HepG2 (cell line): ENCODE data around the gene RNF149. TPM values are rescaled to one million over a fixed set of nuclear protein-coding genes. Genes with fewer than 3 reads are reported as not detected.

ENCODE experiments used
- ATAC-seq: fragments of 200-7000 bp; cut with Tn5 transposase; 3 replicates; pipeline ENCODE4 v1.9.1; 2020; ENCODE audit warnings: mild to moderate bottlenecking, moderate library complexity
- BruUV-seq: library from RNA; stranded (reverse); fragments of 400-500 nt; replicated peaks from 2 replicates; lab custom pipeline; 2021; lab: Mats Ljungman, UMichigan
- CTCF ChIA-PET: fragments of 300-600 bp; formaldehyde crosslinking; extraction: SDS; loops from one replicate; lab custom pipeline; 2021; ENCODE audit warnings: low total read pairs, inconsistent platforms, low intra/inter-chr PET ratio; lab: Yijun Ruan, JAX
- POLR2A ChIA-PET: fragments of 350-600 bp; sonication (Branson Sonifier 250); formaldehyde crosslinking; loops from one replicate; lab custom pipeline; 2020; ENCODE audit warnings: antibody characterized with exemption, inconsistent platforms; lab: Yijun Ruan, JAX
- DNase-seq: peaks from one replicate; pipeline ENCODE4 v3.0.0-alpha.2; 2015; ENCODE audit warnings: low spot score
- FAIRE-seq: peaks from 3 replicates; lab custom pipeline; 2011; peaks lifted over from hg19 to GRCh38; lab: Jason Lieb, UNC
- H2AFZ ChIP-seq: one replicate; pipeline ENCODE4 v1.6.1; 2011; ENCODE audit warnings: low read length, inconsistent platforms
- H3K27ac ChIP-seq: fragments of 300-600 bp; 3 replicates; pipeline ENCODE4 v1.8.0; 2011; ENCODE audit warnings: mixed run types, mild to moderate bottlenecking, mixed read lengths, low read length, inconsistent platforms; ENCODE audit not compliant: insufficient read depth; ENCODE audit errors: extremely low read length
- H3K27me3 ChIP-seq, 2 experiments: fragments of 200-600 bp in 1 of 2; 2 replicates in 1 of 2; 3 replicates in 1 of 2; pipeline versions ENCODE4 v1.6.0 to v1.8.0; 2011; ENCODE audit warnings: low read length in 2 of 2, mild to moderate bottlenecking in 2 of 2, moderate library complexity in 2 of 2, inconsistent platforms in 1 of 2; ENCODE audit not compliant: insufficient read depth in 2 of 2, control insufficient read depth in 1 of 2
- H3K36me3 ChIP-seq, 2 experiments: fragments of 200-600 bp in 1 of 2; replicated peaks in 1 of 2; 2 replicates in 1 of 2; 3 replicates in 1 of 2; pipeline versions ENCODE4 v1.5.1 to v1.8.0; 2011; ENCODE audit warnings: low read length in 2 of 2, inconsistent platforms in 1 of 2; ENCODE audit not compliant: insufficient read depth in 2 of 2, control insufficient read depth in 1 of 2
- H3K4me1 ChIP-seq: 2 replicates; pipeline ENCODE4 v1.5.1; 2012; ENCODE audit warnings: low read length, inconsistent platforms; ENCODE audit not compliant: insufficient read depth
- H3K4me2 ChIP-seq: 2 replicates; pipeline ENCODE4 v1.6.0; 2011; ENCODE audit warnings: low read depth, low read length, inconsistent platforms
- H3K4me3 ChIP-seq, 3 experiments: fragments of 200-600 bp in 1 of 3; sonication (generic), shearing (Covaris generic) in 1 of 3; replicated peaks in 1 of 3; 2 replicates each; pipeline ENCODE4 v1.5.1; 2011 to 2016; ENCODE audit warnings: low read length in 3 of 3, inconsistent platforms in 2 of 3, low read depth in 2 of 3, mild to moderate bottlenecking in 2 of 3, control low read depth in 1 of 3, mixed read lengths in 1 of 3; ENCODE audit not compliant: insufficient read depth in 1 of 3
- H3K79me2 ChIP-seq: one replicate; pipeline ENCODE4 v1.6.1; 2011; ENCODE audit warnings: low read length, inconsistent platforms; ENCODE audit not compliant: insufficient read depth
- H3K9ac ChIP-seq: 2 replicates; pipeline ENCODE4 v1.6.0; 2011; ENCODE audit warnings: mild to moderate bottlenecking, low read depth, low read length, inconsistent platforms; ENCODE audit not compliant: insufficient read depth
- H3K9me3 ChIP-seq: 2 replicates; pipeline ENCODE4 v1.5.1; 2012; ENCODE audit warnings: mild to moderate bottlenecking, low read length
- H4K20me1 ChIP-seq: 2 replicates; pipeline ENCODE4 v1.6.0; 2011; ENCODE audit warnings: inconsistent platforms, mild to moderate bottlenecking, low read length, moderate library complexity; ENCODE audit not compliant: insufficient read depth
- E2F5 ChIP-seq: sonication (generic); formaldehyde crosslinking; conservative IDR thresholded peaks from 2 replicates; pipeline ENCODE4 v1.4.0; 2020; ENCODE audit warnings: missing genetic modification reagents
- PCBP1 ChIP-seq: fragments of 200-400 bp; formaldehyde crosslinking; IDR thresholded peaks from 2 replicates; pipeline ENCODE4 v1.6.1; 2017; ENCODE audit warnings: mild to moderate bottlenecking, low read depth, low read length, borderline replicate concordance
- SRY ChIP-seq: sonication (generic); formaldehyde crosslinking; IDR thresholded peaks from 2 replicates; pipeline ENCODE4 v1.8.0; 2022; ENCODE audit warnings: mild to moderate bottlenecking, missing genetic modification reagents
- ZNF121 ChIP-seq: sonication (generic); formaldehyde crosslinking; IDR thresholded peaks from 2 replicates; pipeline ENCODE4 v1.5.0; 2020; ENCODE audit warnings: mild to moderate bottlenecking, missing genetic modification reagents
- ZNF564 ChIP-seq: sonication (generic); formaldehyde crosslinking; IDR thresholded peaks from 2 replicates; pipeline ENCODE4 v1.8.1; 2023; ENCODE audit warnings: mild to moderate bottlenecking, missing genetic modification reagents
- ZNF687 ChIP-seq: sonication (generic); formaldehyde crosslinking; IDR thresholded peaks from 2 replicates; pipeline ENCODE4 v1.5.1; 2020; ENCODE audit warnings: mild to moderate bottlenecking, missing genetic modification reagents, moderate library complexity
- WGBS: methylation state at CpG from one replicate; pipeline ENCODE4 v1.1.6; 2017; ENCODE audit warnings: low lambda C conversion rate; 5-methylcytosine and 5-hydroxymethylcytosine counted together
- in situ Hi-C: cut with HindIII; loops from 2 replicates; pipeline ENCODE4 v1.10.0; 2017; ENCODE audit warnings: low pct_unique_long_range_greater_than_20kb; ENCODE audit not compliant: extremely low pct_ligation_motif_present
- intact Hi-C: fragments of 100-400 bp; cut with micrococcal nuclease; formaldehyde crosslinking; loops from one replicate; pipeline ENCODE4 v1.10.0; 2022; ENCODE audit not compliant: unreplicated experiment
- polyA plus RNA-seq, 8 experiments: library from polyadenylated mRNA; depleted of rRNA in 3 of 8; stranded (reverse) in 7 of 8; unstranded in 1 of 8; fragments of >200 nt; fragmentation: Illumina TruSeq in 4 of 8; extraction: Trizol in 4 of 8; gene quantifications; 2 replicates each; pipeline versions ENCODE4 v1.2.1 to v1.2.3, GENCODE V29; 2011 to 2016; ENCODE audit warnings: low read depth in 4 of 8, missing spikeins in 1 of 8, mixed read lengths in 1 of 8; ENCODE audit not compliant: insufficient read depth in 1 of 8
- total RNA-seq, 5 experiments: library from RNA; depleted of rRNA; stranded (reverse); fragments of >200 nt; fragmentation: Illumina TruSeq; extraction: Trizol; gene quantifications; 2 replicates each; pipeline ENCODE4 v1.2.3, GENCODE V29; 2016; ENCODE audit warnings: low read depth in 1 of 5
- TF ChIP-seq, protein P1 (sequence below): sonication (generic); formaldehyde crosslinking; IDR thresholded peaks from 2 replicates; pipeline ENCODE4 v1.4.0; 2020; ENCODE audit warnings: missing genetic modification reagents

The RNF149 gene
- total and polyA plus RNA-seq, 2 of the 13 experiments (the other 11 are each of a cell fraction or from before 2014, with no cell fraction given) = 87.6 to 109 TPM

- DNase-seq (no peak), ATAC-seq (no peak)
- no peak overlapping the region for H3K4me2 ChIP-seq
- H3K27me3 ChIP-seq = no peaks in the 10 kb centered on the region
- no peak for TF ChIP-seq PCBP1
- no peak for TF ChIP-seq E2F5 (CRISPR knock-in tag)
- no peak for TF ChIP-seq ZNF564
- no peak for TF ChIP-seq SRY (CRISPR knock-in tag)
- TF ChIP-seq ZNF687 (CRISPR knock-in tag) = no peak
- TF ChIP-seq, protein P1, sequence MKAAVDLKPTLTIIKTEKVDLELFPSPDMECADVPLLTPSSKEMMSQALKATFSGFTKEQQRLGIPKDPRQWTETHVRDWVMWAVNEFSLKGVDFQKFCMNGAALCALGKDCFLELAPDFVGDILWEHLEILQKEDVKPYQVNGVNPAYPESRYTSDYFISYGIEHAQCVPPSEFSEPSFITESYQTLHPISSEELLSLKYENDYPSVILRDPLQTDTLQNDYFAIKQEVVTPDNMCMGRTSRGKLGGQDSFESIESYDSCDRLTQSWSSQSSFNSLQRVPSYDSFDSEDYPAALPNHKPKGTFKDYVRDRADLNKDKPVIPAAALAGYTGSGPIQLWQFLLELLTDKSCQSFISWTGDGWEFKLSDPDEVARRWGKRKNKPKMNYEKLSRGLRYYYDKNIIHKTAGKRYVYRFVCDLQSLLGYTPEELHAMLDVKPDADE = no peak
- peak; percentile 93 for TF ChIP-seq ZNF121 (CRISPR knock-in tag)
- TF ChIP-seq, all 625 proteins: peak for 1
- Histone ChIP-seq H3K4me1 (peaks cover 67% of the 10 kb centered on the region), H3K36me3 (peaks cover 13 to 76% of the 10 kb centered on the region in 2 experiments), H3K4me3 (no peak overlapping the region), H3K79me2 (peaks cover 94% of the 10 kb centered on the region), H3K9me3 (no peaks in the 10 kb centered on the region), H4K20me1 (peaks cover 70% of the 10 kb centered on the region), H3K27ac (no peak overlapping the region), H3K9ac (no peak overlapping the region), H2AFZ (no peak overlapping the region)
- ChIA-PET POLR2A (interaction anchor here (1.7 kb wide), 1 partner anchor 11 kb away, joined by 7 read pairs; the partner anchor contains the start of gene RNF149), CTCF (no interaction called here)
- in situ Hi-C loops (no loop called here), intact Hi-C loops (no loop called here)
- FAIRE-seq = no peak
- no TSS peak for BruUV-seq
- 86% methylated on average over 2 of the region's 2 CpGs for WGBS
Measured at GRCh38 chr2:101297383-101297782, 11.1 kb downstream of the RNF149 start.
